Measurements from ENCODE around the gene SUGCT.

Gene SUGCT

GRCh38 chr7:40698214-40698920 lies 563.6 kb downstream of the SUGCT start:
- Histone ChIP-seq H3K36me3 (ENCODE audit: insufficient read depth, low read length) (no peaks in the 10 kb centered on the region), H3K79me2 (ENCODE audit: insufficient read depth, low read length) (no peaks in the 10 kb centered on the region), H3F3A (ENCODE audit: low read depth) (no peaks in the 10 kb centered on the region), H3K4me1 (ENCODE audit: insufficient read depth, low read length, poor library complexity, severe bottlenecking) (peaks cover 10% of the 10 kb centered on the region), H3K9ac (ENCODE audit: low read depth, low read length, poor library complexity, severe bottlenecking) (no peak overlapping the region), H2AFZ (ENCODE audit: low read length) (no peak overlapping the region), H3K27me3 (ENCODE audit: insufficient read depth, low read length, poor library complexity, severe bottlenecking) (no peaks in the 10 kb centered on the region), H3K9me3 (ENCODE audit: insufficient read depth, low read depth, low read length) (no peaks in the 10 kb centered on the region), H3K4me3 (ENCODE audit: low read length, poor library complexity, severe bottlenecking) (no peak overlapping the region), H3K9me2 (replicated peaks; ENCODE audit: low read depth, low read length) (no peaks in the 10 kb centered on the region), H4K20me1 (ENCODE audit: insufficient read depth, low read length, poor library complexity, severe bottlenecking) (no peaks in the 10 kb centered on the region), H3K4me2 (ENCODE audit: low read depth, low read length, poor library complexity, severe bottlenecking) (no peak overlapping the region)
- TF ChIP-seq CTCF (conservative IDR thresholded peaks at IDR 0.05; ENCODE audit: low read length) (no peak), EZH2phosphoT487 (IDR thresholded peaks at IDR 0.05; ENCODE audit: borderline replicate concordance) (no peak)

- H3K4me2 ChIP-seq (ENCODE audit: low read depth, low read length, poor library complexity, severe bottlenecking) = no peak overlapping the region
- no peaks in the 10 kb centered on the region for H3K79me2 ChIP-seq (ENCODE audit: insufficient read depth, low read length)
- no peaks in the 10 kb centered on the region for H3K9me2 ChIP-seq (replicated peaks; ENCODE audit: low read depth, low read length)
- H3K36me3 ChIP-seq (ENCODE audit: insufficient read depth, low read length) = no peaks in the 10 kb centered on the region
- H3K27me3 ChIP-seq (ENCODE audit: insufficient read depth, low read length, poor library complexity, severe bottlenecking) = no peaks in the 10 kb centered on the region
- TF ChIP-seq CTCF (conservative IDR thresholded peaks at IDR 0.05; ENCODE audit: low read length) (no peak), EZH2phosphoT487 (IDR thresholded peaks at IDR 0.05; ENCODE audit: borderline replicate concordance) (no peak)
- H3K4me3 ChIP-seq (ENCODE audit: low read length, poor library complexity, severe bottlenecking) = no peak overlapping the region
- H3K9me3 ChIP-seq (ENCODE audit: insufficient read depth, low read depth, low read length) = no peaks in the 10 kb centered on the region
- no peaks in the 10 kb centered on the region for H3F3A ChIP-seq (ENCODE audit: low read depth)
- H3K9ac ChIP-seq (ENCODE audit: low read depth, low read length, poor library complexity, severe bottlenecking) = no peak overlapping the region
- H4K20me1 ChIP-seq (ENCODE audit: insufficient read depth, low read length, poor library complexity, severe bottlenecking) = no peaks in the 10 kb centered on the region
- no peak overlapping the region for H2AFZ ChIP-seq (ENCODE audit: low read length)
- H3K4me1 ChIP-seq (ENCODE audit: insufficient read depth, low read length, poor library complexity, severe bottlenecking) = peaks cover 10% of the 10 kb centered on the region
Observed at GRCh38 chr7:40698921-40699260, 564.1 kb downstream of the SUGCT start.

GRCh38 chr7:40700653-40701421 lies 566.0 kb downstream of the SUGCT start:
- Histone ChIP-seq H3K4me3 (ENCODE audit: low read length, poor library complexity, severe bottlenecking) (peak overlapping the region; percentile 38), H3K79me2 (ENCODE audit: insufficient read depth, low read length) (no peaks in the 10 kb centered on the region), H3K9ac (ENCODE audit: low read depth, low read length, poor library complexity, severe bottlenecking) (no peak overlapping the region), H3K9me2 (replicated peaks; ENCODE audit: low read depth, low read length) (no peaks in the 10 kb centered on the region), H3K4me1 (ENCODE audit: insufficient read depth, low read length, poor library complexity, severe bottlenecking) (peaks cover 10% of the 10 kb centered on the region), H4K20me1 (ENCODE audit: insufficient read depth, low read length, poor library complexity, severe bottlenecking) (no peaks in the 10 kb centered on the region), H3K9me3 (ENCODE audit: insufficient read depth, low read depth, low read length) (no peaks in the 10 kb centered on the region), H3K4me2 (ENCODE audit: low read depth, low read length, poor library complexity, severe bottlenecking) (peak overlapping the region; percentile 72), H2AFZ (ENCODE audit: low read length) (peak overlapping the region; percentile 47), H3K36me3 (ENCODE audit: insufficient read depth, low read length) (no peaks in the 10 kb centered on the region), H3K27me3 (ENCODE audit: insufficient read depth, low read length, poor library complexity, severe bottlenecking) (no peaks in the 10 kb centered on the region), H3F3A (ENCODE audit: low read depth) (no peaks in the 10 kb centered on the region)
- TF ChIP-seq CTCF (conservative IDR thresholded peaks at IDR 0.05; ENCODE audit: low read length) (peak; percentile 35), EZH2phosphoT487 (IDR thresholded peaks at IDR 0.05; ENCODE audit: borderline replicate concordance) (no peak)
